Pulmonary artery endothelial cell (primary cell): ENCODE measurements around the gene ACACA. TPM values are rescaled to one million over a fixed set of nuclear protein-coding genes. Genes with fewer than 3 reads are reported as not detected.

Experiments
- DNase-seq: peaks from one replicate; pipeline ENCODE4 v3.0.0-alpha.2; 2011; ENCODE audit warnings: low read depth, low spot score
- total RNA-seq: library from RNA; depleted of rRNA; stranded (reverse); fragments of >200 nt; gene quantifications from 2 replicates; pipeline ENCODE4 v1.2.3, GENCODE V29; 2014

Gene ACACA
- total RNA-seq, 1 donor from 2014 or later = 57.0 TPM

DNA sequence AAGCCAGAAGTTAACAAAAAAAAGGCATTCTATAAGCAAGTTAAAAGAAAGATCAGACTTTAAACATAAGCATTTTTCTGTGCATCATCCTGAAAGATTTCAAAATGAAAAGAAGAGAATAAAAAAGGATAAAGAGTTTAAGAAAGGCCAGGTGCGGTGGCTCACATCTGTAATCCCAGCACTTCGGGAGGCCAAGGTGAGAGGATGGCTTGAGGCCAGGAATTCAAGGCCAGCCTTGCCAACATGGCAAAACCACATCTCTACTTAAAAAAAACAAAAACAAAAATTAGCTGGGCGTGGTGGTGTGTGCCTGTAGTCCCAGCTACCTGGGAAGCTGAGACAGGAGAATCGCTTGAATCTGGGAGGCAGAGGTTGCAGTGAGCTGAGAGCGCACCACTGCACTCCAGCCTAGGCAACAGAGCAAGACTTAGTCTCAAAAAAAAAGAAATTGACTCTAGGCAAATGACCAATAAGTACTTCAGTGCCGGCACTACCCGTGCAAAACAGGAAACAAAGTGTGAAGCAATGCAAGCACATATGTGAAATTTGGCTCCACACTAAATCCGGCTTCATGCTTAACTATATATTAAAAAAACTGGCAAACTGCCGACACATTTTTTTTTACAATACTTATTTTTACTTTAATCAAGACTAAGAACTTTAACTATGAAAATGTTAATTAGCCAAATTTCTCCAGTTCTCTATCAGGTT lies 114.1 kb downstream of the ACACA start:
- peak; percentile 24 for DNase-seq

DNA sequence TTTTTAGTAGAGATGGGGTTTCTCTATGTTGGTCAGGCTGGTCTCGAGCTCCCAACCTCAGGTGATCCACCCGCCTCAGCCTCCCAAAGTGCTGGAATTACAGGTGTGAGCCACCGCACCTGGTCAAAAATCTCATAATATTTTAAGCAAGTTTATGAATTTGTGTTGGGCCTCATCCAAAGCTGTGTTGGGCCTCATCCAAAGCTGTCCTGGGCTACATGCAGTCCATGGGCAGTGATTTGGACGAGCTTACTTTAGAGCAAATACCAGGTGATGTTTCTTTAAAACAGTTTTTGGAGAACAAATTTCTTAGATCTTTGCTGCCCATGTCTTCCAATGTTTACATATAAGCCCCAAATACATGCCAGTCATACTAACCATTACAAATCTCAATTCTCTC lies 115.3 kb downstream of the ACACA start:
- DNase-seq = no peak

GRCh38 chr17:37286430-37286829 lies 120.2 kb downstream of the ACACA start:
- DNase-seq = no peak

DNA sequence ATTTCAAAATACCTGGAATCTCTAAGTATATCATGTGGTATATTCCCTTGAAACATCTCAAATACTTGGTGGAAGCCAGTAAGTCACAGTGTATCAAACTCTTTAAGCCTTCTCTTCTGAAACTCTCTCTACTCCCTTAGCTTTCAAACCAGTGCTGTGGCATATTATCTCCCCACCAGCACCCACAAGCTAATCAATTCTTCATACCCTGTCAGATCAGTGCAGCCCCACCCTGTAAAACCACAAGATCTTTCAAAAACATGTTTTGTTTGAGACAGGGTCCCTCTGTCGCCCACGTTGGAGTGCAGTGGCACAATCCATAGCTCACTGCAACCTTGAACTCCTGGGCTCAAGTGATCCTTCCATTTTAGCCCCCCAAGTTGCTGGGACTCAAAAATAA lies 122.4 kb downstream of the ACACA start:
- no peak for DNase-seq

- no peak for DNase-seq
These were observed 123.1 kb downstream of the ACACA start for GRCh38 chr17:37283414-37283961.

- DNase-seq = no peak
These were observed 125.8 kb downstream of the ACACA start for GRCh38 chr17:37280841-37281240.

GRCh38 chr17:37278247-37278894 lies 128.3 kb downstream of the ACACA start:
- no peak for DNase-seq

- no peak for DNase-seq
These were observed 130.2 kb downstream of the ACACA start for GRCh38 chr17:37276475-37276874.

DNA sequence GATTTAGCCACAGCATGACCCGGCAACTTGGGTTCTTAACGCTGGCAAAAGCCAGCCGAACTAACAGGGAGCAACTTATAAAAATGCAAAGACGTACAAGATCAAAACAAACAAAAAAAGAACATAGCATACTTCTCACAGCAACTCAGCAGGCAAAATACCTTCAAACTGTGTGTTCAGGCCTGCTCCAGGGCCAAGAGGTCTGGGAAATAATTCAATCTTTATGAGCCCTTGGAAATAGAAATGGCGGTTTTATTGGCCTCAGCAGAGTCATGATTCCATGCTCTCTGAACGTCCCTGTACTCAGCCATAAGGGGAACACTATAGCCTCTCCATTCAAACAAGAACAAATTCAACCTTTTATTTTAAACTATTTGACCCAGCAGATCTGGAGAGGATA lies 132.2 kb downstream of the ACACA start:
- DNase-seq = no peak

- DNase-seq = no peak
These were observed 133.1 kb downstream of the ACACA start for GRCh38 chr17:37273409-37274051.

- no peak for DNase-seq
These were observed 141.0 kb downstream of the ACACA start for GRCh38 chr17:37265446-37266173.

- no peak for DNase-seq
These were observed 145.3 kb downstream of the ACACA start for GRCh38 chr17:37261286-37261685.

DNA sequence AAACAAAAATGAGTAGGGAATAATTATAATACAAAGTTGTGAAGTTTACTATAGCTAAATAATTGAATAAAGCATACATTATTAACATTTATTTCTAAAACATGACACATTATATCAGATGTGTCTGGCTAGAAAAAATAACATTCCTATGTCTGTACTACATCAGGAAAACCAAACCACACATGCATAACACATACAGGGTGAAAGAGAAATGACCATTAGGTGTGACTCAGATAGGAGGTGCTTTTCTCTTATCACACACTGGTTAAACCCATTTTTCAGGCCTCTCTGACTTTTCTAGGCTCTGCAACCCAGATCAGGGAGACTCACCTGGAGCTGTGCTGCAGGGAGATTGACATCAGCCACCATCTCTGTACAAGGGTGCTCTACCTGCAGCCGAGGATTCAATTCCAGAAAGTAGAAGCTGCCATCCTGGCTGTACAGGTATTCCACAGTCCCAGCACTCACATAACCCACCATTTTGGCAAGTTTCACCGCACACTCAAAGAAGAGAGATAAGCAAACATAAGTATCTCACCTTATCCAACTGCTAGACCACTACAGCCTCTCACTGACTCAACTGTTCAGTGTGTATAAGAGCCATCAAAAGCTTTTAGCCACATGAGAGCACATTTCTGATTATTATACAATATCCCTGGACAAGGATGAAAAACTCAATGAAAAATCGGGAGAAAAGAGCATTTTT lies 147.5 kb downstream of the ACACA start:
- DNase-seq = no peak

- no peak for DNase-seq
These were observed 150.0 kb downstream of the ACACA start for GRCh38 chr17:37256627-37257026.

GRCh38 chr17:37255432-37255831 lies 151.2 kb downstream of the ACACA start:
- no peak for DNase-seq

DNA sequence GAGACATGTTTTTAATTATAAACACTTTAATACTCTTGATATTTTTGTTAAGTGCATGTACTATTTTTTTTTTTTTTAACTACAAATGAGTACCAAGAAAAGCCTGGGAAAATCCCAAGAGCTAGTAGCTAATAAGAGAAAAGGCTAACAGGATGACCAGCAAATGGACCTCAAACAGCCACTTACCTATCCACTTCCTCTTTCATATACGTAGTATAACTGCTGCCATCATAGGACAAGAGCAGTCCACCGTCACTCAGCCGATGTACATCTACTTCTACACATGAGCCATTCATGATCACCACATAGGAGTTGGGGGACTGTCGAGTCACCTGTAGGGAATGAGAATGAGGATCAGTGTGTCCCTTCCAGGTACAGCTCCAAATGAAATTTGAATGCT lies 158.8 kb downstream of the ACACA start:
- no peak for DNase-seq

- DNase-seq = no peak
These were observed 160.6 kb downstream of the ACACA start for GRCh38 chr17:37246085-37246484.

- no peak for DNase-seq
These were observed 166.3 kb downstream of the ACACA start for GRCh38 chr17:37240381-37240780.

DNA sequence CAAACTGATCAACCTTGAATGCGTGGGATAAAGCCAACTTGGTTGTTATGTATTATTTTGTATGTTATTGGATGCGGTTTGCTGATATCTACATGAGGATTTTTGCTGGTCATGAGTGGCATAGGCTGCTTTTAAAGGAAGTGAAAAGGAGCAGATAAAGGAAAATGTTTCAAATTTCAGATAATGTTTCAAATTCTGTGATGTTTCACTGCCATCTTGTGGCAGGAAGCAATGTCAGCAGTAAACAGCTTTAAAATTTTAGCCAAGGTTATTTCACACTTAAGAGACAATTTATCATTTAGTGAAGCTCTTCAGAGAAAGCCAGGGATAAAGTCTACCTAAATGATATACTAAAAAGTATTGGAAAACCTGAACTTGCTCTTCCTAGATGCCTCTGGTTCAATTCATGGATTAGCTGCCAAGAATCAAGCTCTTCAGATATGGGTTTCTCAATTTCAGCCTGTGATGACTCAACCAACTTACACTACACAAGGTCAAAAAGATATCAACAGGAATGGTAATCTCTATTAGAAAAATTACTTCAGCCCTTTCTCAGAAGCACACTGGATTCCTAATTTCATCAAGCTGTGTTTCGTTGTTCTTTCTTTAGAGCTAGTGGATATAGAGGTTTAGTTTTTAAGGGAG lies 166.8 kb downstream of the ACACA start:
- no peak for DNase-seq

DNA sequence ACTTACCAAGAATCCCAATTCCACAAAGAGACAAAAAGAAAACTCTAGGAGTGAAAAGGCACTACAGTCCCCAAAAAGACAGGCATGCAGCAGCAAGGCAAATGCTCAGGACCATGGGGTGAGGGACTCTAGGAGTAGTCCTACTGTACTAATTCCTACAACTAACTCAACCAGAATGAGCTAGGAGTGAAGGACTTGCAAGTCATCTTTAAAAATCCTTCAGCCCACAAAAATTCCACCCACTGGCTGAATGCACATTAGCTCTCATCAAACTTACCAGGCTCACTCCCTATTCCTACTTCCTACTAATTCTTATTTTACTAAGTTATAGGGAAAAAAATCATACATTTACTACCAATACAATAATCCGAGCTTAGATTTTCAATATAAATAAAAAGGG lies 172.5 kb downstream of the ACACA start:
- DNase-seq = no peak

DNA sequence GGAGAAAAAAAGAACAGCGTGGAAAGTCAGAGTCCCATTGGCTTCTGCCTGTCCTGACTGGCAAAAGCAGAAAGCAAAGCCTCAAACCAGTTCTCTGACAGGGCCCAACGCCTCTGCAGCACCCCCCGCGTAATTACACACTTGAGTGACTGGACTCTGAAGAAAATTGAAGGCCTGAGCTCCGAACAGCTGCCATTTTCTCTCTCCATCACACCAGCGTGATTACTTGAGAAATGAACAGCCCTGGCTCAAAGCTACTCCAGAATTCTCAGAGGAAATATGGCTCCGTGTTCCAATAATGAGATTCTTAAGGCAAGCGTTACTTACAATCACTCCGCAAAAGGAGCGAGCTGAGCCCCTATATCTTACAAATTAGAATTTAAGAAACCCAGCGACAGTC lies 173.6 kb downstream of the ACACA start:
- DNase-seq = no peak
